Spleen (tissue), 11 donors: Measurements from ENCODE around the gene KY. TPM values are rescaled to one million over a fixed set of nuclear protein-coding genes. Genes with fewer than 3 reads are reported as not detected.

Experiments used
- DNase-seq: peaks from one replicate; pipeline ENCODE4 v3.0.0-alpha.2; 2020
- H3K27ac ChIP-seq, 8 donors: fragments of 200-600 bp; sonication (generic) in 7 of 8; 1 replicate in 4 of 8; 2 replicates in 4 of 8; pipeline versions ENCODE4 v1.5.0 to v1.8.0; 2016 to 2021; ENCODE audit warnings: inconsistent platforms in 4 of 8, mild to moderate bottlenecking in 4 of 8, moderate library complexity in 1 of 8
- H3K27me3 ChIP-seq, 7 donors: fragments of 200-600 bp; sonication (generic) in 6 of 7; replicated peaks in 1 of 7; 1 replicate in 4 of 7; 2 replicates in 3 of 7; pipeline versions ENCODE4 v1.5.0 to v1.8.0; 2016 to 2021; ENCODE audit warnings: inconsistent platforms in 3 of 7, mild to moderate bottlenecking in 1 of 7
- H3K36me3 ChIP-seq, 6 donors: fragments of 200-600 bp; sonication (generic) in 5 of 6; 1 replicate in 4 of 6; 2 replicates in 2 of 6; pipeline versions ENCODE4 v1.5.0 to v1.8.0; 2016 to 2021; ENCODE audit warnings: inconsistent platforms in 2 of 6
- H3K4me1 ChIP-seq, 6 donors: fragments of 200-600 bp; sonication (generic) in 5 of 6; 1 replicate in 3 of 6; 2 replicates in 3 of 6; pipeline versions ENCODE4 v1.5.0 to v1.8.0; 2016 to 2021; ENCODE audit warnings: inconsistent platforms in 3 of 6
- H3K4me3 ChIP-seq, 8 donors: fragments of 200-600 bp; sonication (generic) in 7 of 8; 1 replicate in 4 of 8; 2 replicates in 4 of 8; pipeline versions ENCODE4 v1.5.0 to v1.8.0; 2016 to 2021; ENCODE audit warnings: inconsistent platforms in 4 of 8, mild to moderate bottlenecking in 4 of 8, moderate library complexity in 2 of 8
- H3K9me3 ChIP-seq, 8 donors: fragments of 200-600 bp; sonication (generic) in 7 of 8; 1 replicate in 4 of 8; 2 replicates in 4 of 8; pipeline versions ENCODE4 v1.5.0 to v1.8.0; 2016 to 2021; ENCODE audit warnings: inconsistent platforms in 4 of 8
- CTCF ChIP-seq, 11 experiments: fragments of 200-600 bp in 7 of 11; fragments of 450-650 bp in 4 of 11; sonication (generic) in 4 of 11; IDR thresholded peaks in 8 of 11; conservative IDR thresholded peaks in 3 of 11; 1 replicate in 7 of 11; 2 replicates in 4 of 11; pipeline versions ENCODE4 v1.4.0 to v1.8.0; 2016 to 2021; ENCODE audit warnings: antibody characterized with exemption in 11 of 11, inconsistent platforms in 4 of 11, mild to moderate bottlenecking in 1 of 11
- POLR2A ChIP-seq, 3 donors: fragments of 450-650 bp; IDR thresholded peaks; one replicate each; pipeline ENCODE4 v1.5.1; 2017; ENCODE audit warnings: antibody characterized with exemption in 3 of 3, mild to moderate bottlenecking in 1 of 3
- POLR2AphosphoS5 ChIP-seq, 3 donors: sonication (generic); formaldehyde crosslinking; IDR thresholded peaks; one replicate each; pipeline ENCODE4 v1.5.1; 2017; ENCODE audit warnings: antibody characterized with exemption in 3 of 3
- whole genome bisulfite sequencing, 5 donors: extraction: QIAGEN DNeasy Blood & Tissue Kit in 3 of 5; methylation state at CpG; one replicate each; pipeline versions ENCODE4 v1.1.5 to v1.1.7; 2013 to 2018; 5-methylcytosine and 5-hydroxymethylcytosine counted together
- intact Hi-C: fragments of 100-400 bp; cut with DNase I; formaldehyde crosslinking; loops from one replicate; pipeline ENCODE4 v1.15.0; 2023; ENCODE audit warnings: low total_unique reads
- polyA plus RNA-seq, 3 donors: library from polyadenylated mRNA; stranded (reverse); fragments of 200-250 nt; gene quantifications; one replicate each; pipeline ENCODE4 v1.2.1, GENCODE V29; 2013
- total RNA-seq, 7 donors: library from RNA; depleted of rRNA in 3 of 7; stranded (reverse); fragments of >200 nt in 3 of 7; fragmentation: NEBNext Ultra II Directional in 4 of 7; extraction: Animal tissue kit (Norgen Biotek cat#: 25700) in 4 of 7; gene quantifications; one replicate each; pipeline versions ENCODE4 v1.1.0 to v1.2.1, GENCODE V29; 2016 to 2021
- donor health status: healthy with polysubstance abuse.
- donor health status: DM: no; HTN: no; CAD: no; lungs with moderate emphysema.
- donor health status: DM: no; HTN: no; CAD: no.
- donor health status: Bipolar disorder and iron deficiency.
- donor health status: healthy.
- donor health status: DM: no; HTN: no; CAD: no.
- donor health status: DM: yes; HTN: yes; CAD: no.

KY gene
- total and polyA plus RNA-seq, 10 donors, result 0.17 TPM; not detected in 9

- intact Hi-C loops, result no loop called here
- no peaks in the 10 kb centered on the region for H3K4me1 ChIP-seq
- no peak overlapping the region for H3K27ac ChIP-seq
- TF ChIP-seq POLR2A (IDR thresholded peaks at IDR 0.05), result no peak
- no peak for TF ChIP-seq CTCF (IDR thresholded peaks at IDR 0.05 in 8 of 11, conservative IDR thresholded peaks at IDR 0.05 in 3 of 11)
- no peak for TF ChIP-seq POLR2AphosphoS5 (IDR thresholded peaks at IDR 0.05)
- no peak for DNase-seq
- no peaks in the 10 kb centered on the region for H3K36me3 ChIP-seq
- H3K9me3 ChIP-seq, result no peaks in the 10 kb centered on the region
- no peak overlapping the region for H3K4me3 ChIP-seq
- WGBS, 5 donors, result 89 to 97% (median 97%) methylated on average over 7 to 8 of the region's 8 CpGs
- no peaks in the 10 kb centered on the region for H3K27me3 ChIP-seq
Observed at GRCh38 chr3:134643150-134643675, 7.6 kb downstream of the KY start.

GRCh38 chr3:134642445-134643149, 8.2 kb downstream of the KY start:
- Histone ChIP-seq H3K27ac (no peak overlapping the region), H3K9me3 (no peaks in the 10 kb centered on the region), H3K27me3 (no peaks in the 10 kb centered on the region), H3K36me3 (no peaks in the 10 kb centered on the region), H3K4me3 (no peak overlapping the region), H3K4me1 (no peaks in the 10 kb centered on the region)
- DNase-seq, result no peak
- intact Hi-C loops, result no loop called here
- TF ChIP-seq CTCF (IDR thresholded peaks at IDR 0.05 in 8 of 11, conservative IDR thresholded peaks at IDR 0.05 in 3 of 11) (no peak), POLR2A (IDR thresholded peaks at IDR 0.05) (no peak), POLR2AphosphoS5 (IDR thresholded peaks at IDR 0.05) (no peak)
- 84 to 94% (median 87%) methylated on average over 4 to 5 of the region's 5 CpGs for WGBS, 5 donors

GRCh38 chr3:134641671-134642300, 9.0 kb downstream of the KY start:
- no peak overlapping the region for H3K27ac ChIP-seq
- no peak overlapping the region for H3K4me3 ChIP-seq
- no peaks in the 10 kb centered on the region for H3K4me1 ChIP-seq
- H3K27me3 ChIP-seq, result no peaks in the 10 kb centered on the region
- 72 to 89% (median 80%) methylated on average over 4 of the region's 4 CpGs for WGBS, 5 donors
- no peaks in the 10 kb centered on the region for H3K36me3 ChIP-seq
- intact Hi-C loops, result no loop called here
- no peaks in the 10 kb centered on the region for H3K9me3 ChIP-seq
- DNase-seq, result no peak
- TF ChIP-seq POLR2AphosphoS5 (IDR thresholded peaks at IDR 0.05) (no peak), CTCF (IDR thresholded peaks at IDR 0.05 in 8 of 11, conservative IDR thresholded peaks at IDR 0.05 in 3 of 11) (no peak), POLR2A (IDR thresholded peaks at IDR 0.05) (no peak)

- Histone ChIP-seq H3K4me1 (no peaks in the 10 kb centered on the region), H3K4me3 (no peak overlapping the region), H3K27ac (no peak overlapping the region), H3K27me3 (no peaks in the 10 kb centered on the region), H3K9me3 (no peaks in the 10 kb centered on the region), H3K36me3 (no peaks in the 10 kb centered on the region)
- no peak for DNase-seq
- no peak for TF ChIP-seq POLR2AphosphoS5 (IDR thresholded peaks at IDR 0.05)
- TF ChIP-seq CTCF (IDR thresholded peaks at IDR 0.05 in 8 of 11, conservative IDR thresholded peaks at IDR 0.05 in 3 of 11), result peak in 6 of 11 experiments; percentile 19 to 42 (median 29)
- intact Hi-C loops, result no loop called here
- 53 to 57% (median 54%) methylated on average over 4 of the region's 4 CpGs for WGBS, 5 donors
Observed at GRCh38 chr3:134640872-134641470, 9.9 kb downstream of the KY start.
